ENCODE measurements around the gene CXCL6. TPM values are rescaled to one million over a fixed set of nuclear protein-coding genes. Genes with fewer than 3 reads are reported as not detected.

Gene CXCL6
- polyA plus RNA-seq, 1 donor, result 0.19 TPM

DNA sequence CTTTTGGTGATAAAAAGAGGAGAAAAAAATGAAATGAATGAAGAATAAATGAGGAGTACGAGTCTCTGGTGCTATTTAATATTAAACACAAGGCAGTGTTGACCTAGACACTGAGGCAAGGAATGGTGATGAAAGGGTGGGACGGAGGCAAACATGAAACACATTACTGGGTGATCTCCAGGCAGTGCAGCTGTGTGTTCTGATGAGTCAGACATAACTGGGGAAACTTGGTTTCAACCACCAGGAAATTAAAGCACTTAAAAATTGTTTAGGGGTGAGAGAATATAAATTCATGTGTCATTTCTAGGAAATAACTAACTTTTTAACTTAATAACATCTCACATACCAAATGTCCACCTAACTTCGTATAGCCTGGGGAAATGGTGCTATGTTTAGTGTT lies 19.7 kb upstream of the CXCL6 start:
- Histone ChIP-seq H3K36me3 (ENCODE audit: control insufficient read depth, insufficient read depth, low read length) (no peaks in the 10 kb centered on the region), H3K27ac (ENCODE audit: low read length) (no peak overlapping the region), H3K27me3 (ENCODE audit: control insufficient read depth, insufficient read depth, low read length) (no peaks in the 10 kb centered on the region), H3K4me1 (ENCODE audit: control insufficient read depth, insufficient read depth, low read length) (no peaks in the 10 kb centered on the region), H3K4me3 (ENCODE audit: low read length) (no peak overlapping the region), H3K9me3 (ENCODE audit: control insufficient read depth, low read depth, low read length) (no peaks in the 10 kb centered on the region)
- DNase-seq, result no peak
- 60% methylated on average over 1 of the region's 3 CpGs for WGBS (ENCODE audit: insufficient coverage, low lambda C conversion rate)

DNA sequence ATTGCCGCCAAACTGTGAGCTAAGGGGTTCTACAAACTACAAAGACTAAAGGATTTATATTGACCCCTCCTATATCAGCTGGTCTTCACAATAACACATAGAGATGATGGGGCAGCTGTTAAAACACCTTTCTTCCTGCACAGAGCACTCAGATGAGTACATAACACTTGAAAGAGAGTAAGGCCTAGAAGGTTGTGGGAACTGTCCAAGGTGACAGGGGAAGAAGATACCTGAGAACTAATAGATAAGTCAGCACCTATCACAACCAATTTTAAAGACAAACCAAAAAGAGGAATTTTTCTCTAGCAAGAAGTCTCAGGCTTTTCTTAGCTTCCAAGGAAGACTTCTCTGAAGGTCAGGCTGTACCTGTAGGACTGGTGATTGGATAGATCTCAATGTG lies 19.1 kb upstream of the CXCL6 start:
- WGBS (ENCODE audit: insufficient coverage, low lambda C conversion rate), result no CpG with 5 or more reads among the region's 1 CpG
- DNase-seq, result no peak
- H3K27ac ChIP-seq (ENCODE audit: low read length), result no peak overlapping the region
- H3K36me3 ChIP-seq (ENCODE audit: control insufficient read depth, insufficient read depth, low read length), result no peaks in the 10 kb centered on the region
- no peak overlapping the region for H3K4me3 ChIP-seq (ENCODE audit: low read length)
- no peaks in the 10 kb centered on the region for H3K27me3 ChIP-seq (ENCODE audit: control insufficient read depth, insufficient read depth, low read length)
- no peaks in the 10 kb centered on the region for H3K4me1 ChIP-seq (ENCODE audit: control insufficient read depth, insufficient read depth, low read length)
- H3K9me3 ChIP-seq (ENCODE audit: control insufficient read depth, low read depth, low read length), result no peaks in the 10 kb centered on the region

GRCh38 chr4:73821325-73821724 lies 15.2 kb upstream of the CXCL6 start:
- H3K4me3 ChIP-seq (ENCODE audit: low read length), result no peak overlapping the region
- WGBS (ENCODE audit: insufficient coverage, low lambda C conversion rate), result 80% methylated on average over 1 of the region's 4 CpGs
- no peaks in the 10 kb centered on the region for H3K4me1 ChIP-seq (ENCODE audit: control insufficient read depth, insufficient read depth, low read length)
- H3K27me3 ChIP-seq (ENCODE audit: control insufficient read depth, insufficient read depth, low read length), result no peaks in the 10 kb centered on the region
- H3K9me3 ChIP-seq (ENCODE audit: control insufficient read depth, low read depth, low read length), result no peaks in the 10 kb centered on the region
- no peak for DNase-seq
- H3K36me3 ChIP-seq (ENCODE audit: control insufficient read depth, insufficient read depth, low read length), result no peaks in the 10 kb centered on the region
- no peak overlapping the region for H3K27ac ChIP-seq (ENCODE audit: low read length)

GRCh38 chr4:73822389-73822788 lies 14.1 kb upstream of the CXCL6 start:
- whole genome bisulfite sequencing (ENCODE audit: insufficient coverage, low lambda C conversion rate), result 100% methylated on average over 1 of the region's 3 CpGs
- H3K4me1 ChIP-seq (ENCODE audit: control insufficient read depth, insufficient read depth, low read length), result no peaks in the 10 kb centered on the region
- DNase-seq, result no peak
- H3K27me3 ChIP-seq (ENCODE audit: control insufficient read depth, insufficient read depth, low read length), result no peaks in the 10 kb centered on the region
- H3K27ac ChIP-seq (ENCODE audit: low read length), result no peak overlapping the region
- no peaks in the 10 kb centered on the region for H3K36me3 ChIP-seq (ENCODE audit: control insufficient read depth, insufficient read depth, low read length)
- H3K4me3 ChIP-seq (ENCODE audit: low read length), result no peak overlapping the region
- H3K9me3 ChIP-seq (ENCODE audit: control insufficient read depth, low read depth, low read length), result no peaks in the 10 kb centered on the region

DNA sequence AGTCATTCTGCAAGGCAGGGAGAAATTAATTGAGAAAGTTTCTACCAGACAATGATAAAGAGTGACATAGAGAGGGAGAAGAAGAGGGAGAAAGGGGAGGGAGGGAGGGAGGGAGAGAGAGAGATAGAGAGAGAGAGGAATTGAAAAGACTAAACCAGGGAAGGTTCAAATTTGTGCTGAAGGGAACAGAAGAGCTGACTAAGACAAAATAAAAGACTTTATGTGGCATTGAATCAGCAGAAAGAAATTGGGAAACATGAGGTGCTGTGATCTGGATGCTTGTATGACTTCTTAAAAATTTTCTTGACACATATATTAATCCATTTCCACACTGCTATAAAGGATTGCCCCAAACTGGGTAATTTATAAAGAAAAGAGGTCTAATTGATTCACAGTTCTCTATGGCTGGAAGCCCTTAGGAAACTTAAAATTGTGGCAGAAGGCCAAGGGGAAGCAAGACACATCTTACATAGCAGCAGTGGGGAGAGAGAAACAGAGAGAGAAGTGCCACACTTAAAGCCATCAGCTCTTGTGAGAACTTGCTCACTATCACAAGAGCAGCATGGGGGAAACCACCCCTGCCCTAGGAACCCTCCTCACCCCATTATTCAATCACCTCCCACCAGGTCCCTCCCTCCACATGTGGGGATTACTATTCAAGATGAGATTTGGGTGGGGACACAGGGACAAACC lies 13.5 kb upstream of the CXCL6 start:
- Histone ChIP-seq H3K9me3 (ENCODE audit: control insufficient read depth, low read depth, low read length) (no peaks in the 10 kb centered on the region), H3K4me3 (ENCODE audit: low read length) (no peak overlapping the region), H3K4me1 (ENCODE audit: control insufficient read depth, insufficient read depth, low read length) (no peaks in the 10 kb centered on the region), H3K27ac (ENCODE audit: low read length) (no peak overlapping the region), H3K36me3 (ENCODE audit: control insufficient read depth, insufficient read depth, low read length) (no peaks in the 10 kb centered on the region), H3K27me3 (ENCODE audit: control insufficient read depth, insufficient read depth, low read length) (no peaks in the 10 kb centered on the region)
- no peak for DNase-seq

DNA sequence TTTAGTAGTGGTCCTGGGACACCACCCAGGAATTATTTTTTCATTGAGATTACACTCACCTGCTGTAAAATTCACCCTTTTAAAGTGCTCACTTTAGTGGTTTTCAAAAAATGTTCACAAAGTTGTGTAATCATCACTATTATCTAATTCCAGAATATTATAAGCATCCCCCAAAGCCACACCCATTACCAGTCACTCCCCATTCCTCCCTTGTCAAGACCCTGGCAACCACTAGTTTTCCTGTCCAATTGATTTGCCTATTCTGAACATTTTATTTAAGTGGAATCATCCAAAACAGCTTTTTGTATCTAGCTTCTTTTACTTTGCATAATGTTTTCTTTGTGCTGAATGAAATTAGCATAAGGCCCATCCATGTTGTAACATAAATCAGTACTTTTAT lies 12.7 kb upstream of the CXCL6 start:
- no peak overlapping the region for H3K4me3 ChIP-seq (ENCODE audit: low read length)
- H3K9me3 ChIP-seq (ENCODE audit: control insufficient read depth, low read depth, low read length), result no peaks in the 10 kb centered on the region
- no peak overlapping the region for H3K27ac ChIP-seq (ENCODE audit: low read length)
- H3K4me1 ChIP-seq (ENCODE audit: control insufficient read depth, insufficient read depth, low read length), result no peaks in the 10 kb centered on the region
- H3K27me3 ChIP-seq (ENCODE audit: control insufficient read depth, insufficient read depth, low read length), result no peaks in the 10 kb centered on the region
- DNase-seq, result no peak
- no peaks in the 10 kb centered on the region for H3K36me3 ChIP-seq (ENCODE audit: control insufficient read depth, insufficient read depth, low read length)

DNA sequence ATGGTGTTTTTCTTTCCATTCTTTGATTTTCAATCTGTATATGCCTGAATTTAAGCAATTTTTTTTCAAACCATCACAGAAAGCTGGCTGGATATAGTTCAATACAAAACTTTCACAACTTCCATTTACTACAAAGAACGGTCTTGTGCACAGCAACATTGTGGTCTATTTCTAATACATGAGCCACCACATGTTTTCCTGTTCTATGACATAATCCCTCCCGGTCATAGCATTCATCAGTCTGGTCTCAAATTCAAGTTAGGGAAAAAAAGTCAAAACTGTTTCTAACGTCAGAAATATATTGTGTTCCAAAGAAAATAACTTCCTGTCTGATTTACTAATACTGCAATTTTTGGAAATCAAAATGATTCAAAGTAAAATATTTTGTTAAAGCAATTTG lies 7.5 kb upstream of the CXCL6 start:
- H3K27ac ChIP-seq (ENCODE audit: low read length), result no peak overlapping the region
- H3K9me3 ChIP-seq (ENCODE audit: control insufficient read depth, low read depth, low read length), result no peaks in the 10 kb centered on the region
- no peak for DNase-seq
- no CpG with 5 or more reads among the region's 3 CpGs for WGBS (ENCODE audit: insufficient coverage, low lambda C conversion rate)
- no peaks in the 10 kb centered on the region for H3K4me1 ChIP-seq (ENCODE audit: control insufficient read depth, insufficient read depth, low read length)
- no peak overlapping the region for H3K4me3 ChIP-seq (ENCODE audit: low read length)
- H3K36me3 ChIP-seq (ENCODE audit: control insufficient read depth, insufficient read depth, low read length), result no peaks in the 10 kb centered on the region
- H3K27me3 ChIP-seq (ENCODE audit: control insufficient read depth, insufficient read depth, low read length), result peaks cover 2% of the 10 kb centered on the region

GRCh38 chr4:73831569-73831968 lies 4.9 kb upstream of the CXCL6 start:
- Histone ChIP-seq H3K27me3 (ENCODE audit: control insufficient read depth, insufficient read depth, low read length) (peaks cover 7% of the 10 kb centered on the region), H3K9me3 (ENCODE audit: control insufficient read depth, low read depth, low read length) (no peaks in the 10 kb centered on the region), H3K4me1 (ENCODE audit: control insufficient read depth, insufficient read depth, low read length) (no peaks in the 10 kb centered on the region), H3K27ac (ENCODE audit: low read length) (no peak overlapping the region), H3K36me3 (ENCODE audit: control insufficient read depth, insufficient read depth, low read length) (no peaks in the 10 kb centered on the region), H3K4me3 (ENCODE audit: low read length) (no peak overlapping the region)
- no peak for DNase-seq
- no CpG with 5 or more reads among the region's 2 CpGs for whole genome bisulfite sequencing (ENCODE audit: insufficient coverage, low lambda C conversion rate)

GRCh38 chr4:73832651-73833237 lies 3.7 kb upstream of the CXCL6 start:
- peaks cover 16% of the 10 kb centered on the region for H3K27me3 ChIP-seq (ENCODE audit: control insufficient read depth, insufficient read depth, low read length)
- no peaks in the 10 kb centered on the region for H3K36me3 ChIP-seq (ENCODE audit: control insufficient read depth, insufficient read depth, low read length)
- H3K27ac ChIP-seq (ENCODE audit: low read length), result no peak overlapping the region
- no CpG with 5 or more reads among the region's 1 CpG for WGBS (ENCODE audit: insufficient coverage, low lambda C conversion rate)
- no peaks in the 10 kb centered on the region for H3K9me3 ChIP-seq (ENCODE audit: control insufficient read depth, low read depth, low read length)
- no peak for DNase-seq
- H3K4me1 ChIP-seq (ENCODE audit: control insufficient read depth, insufficient read depth, low read length), result peaks cover 5% of the 10 kb centered on the region
- no peak overlapping the region for H3K4me3 ChIP-seq (ENCODE audit: low read length)

GRCh38 chr4:73839071-73839470 lies 2.6 kb downstream of the CXCL6 start:
- Histone ChIP-seq H3K4me1 (ENCODE audit: control insufficient read depth, insufficient read depth, low read length) (peaks cover 5% of the 10 kb centered on the region), H3K27me3 (ENCODE audit: control insufficient read depth, insufficient read depth, low read length) (peaks cover 22% of the 10 kb centered on the region), H3K36me3 (ENCODE audit: control insufficient read depth, insufficient read depth, low read length) (no peaks in the 10 kb centered on the region), H3K4me3 (ENCODE audit: low read length) (no peak overlapping the region), H3K9me3 (ENCODE audit: control insufficient read depth, low read depth, low read length) (no peaks in the 10 kb centered on the region), H3K27ac (ENCODE audit: low read length) (no peak overlapping the region)
- DNase-seq, result no peak
- 100% methylated on average over 1 of the region's 5 CpGs for WGBS (ENCODE audit: insufficient coverage, low lambda C conversion rate)

DNA sequence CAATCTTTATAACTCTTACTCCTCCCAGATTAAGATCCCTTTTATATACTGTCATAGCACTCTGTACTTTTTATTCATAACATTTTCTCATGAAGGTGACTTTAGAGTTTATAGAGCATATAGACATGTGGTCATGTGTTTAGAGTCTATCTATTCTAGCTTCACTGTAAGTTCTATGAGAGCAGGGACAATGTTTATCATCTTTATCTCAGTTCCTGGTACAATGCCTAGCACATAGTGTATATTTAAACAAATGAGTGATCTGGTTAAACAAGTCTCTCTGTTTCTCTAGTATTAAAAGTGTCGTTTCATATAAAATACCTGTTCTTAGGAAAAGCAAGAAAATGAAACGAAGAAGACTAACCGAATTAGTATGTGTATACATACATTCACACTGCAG lies 3.2 kb downstream of the CXCL6 start:
- Histone ChIP-seq H3K36me3 (ENCODE audit: control insufficient read depth, insufficient read depth, low read length) (no peaks in the 10 kb centered on the region), H3K9me3 (ENCODE audit: control insufficient read depth, low read depth, low read length) (no peaks in the 10 kb centered on the region), H3K4me3 (ENCODE audit: low read length) (no peak overlapping the region), H3K27me3 (ENCODE audit: control insufficient read depth, insufficient read depth, low read length) (peaks cover 22% of the 10 kb centered on the region), H3K4me1 (ENCODE audit: control insufficient read depth, insufficient read depth, low read length) (peaks cover 5% of the 10 kb centered on the region), H3K27ac (ENCODE audit: low read length) (no peak overlapping the region)
- no peak for DNase-seq
- 75% methylated on average over 3 of the region's 3 CpGs for whole genome bisulfite sequencing (ENCODE audit: insufficient coverage, low lambda C conversion rate)

All from large intestine (tissue), 3 donors.